ENCODE measurements around the gene NPPB. TPM values are rescaled to one million over a fixed set of nuclear protein-coding genes. Genes with fewer than 3 reads are reported as not detected.

NPPB gene
- polyA plus RNA-seq, 1 donor (not counting 4 experiments of a cell fraction or from before 2014, with no cell fraction given), result not detected

- Histone ChIP-seq H3K4me1 (ENCODE audit: control insufficient read depth, extremely low read depth, insufficient read depth, low read length) (no peaks in the 10 kb centered on the region), H3K4me3 (ENCODE audit: control insufficient read depth in 2 of 3, extremely low read depth in 1 of 3, insufficient read depth in 2 of 3, low read depth in 1 of 3, low read length in 3 of 3) (no peak overlapping the region), H3K27me3 (ENCODE audit: control insufficient read depth, extremely low read depth, insufficient read depth, low read length) (peaks cover 7% of the 10 kb centered on the region), H3K9me1 (ENCODE audit: control insufficient read depth, extremely low read depth, insufficient read depth, low read length) (no peaks in the 10 kb centered on the region), H3K4me2 (ENCODE audit: control insufficient read depth, extremely low read depth, insufficient read depth, low read depth, low read length) (no peak overlapping the region), H3K27ac (ENCODE audit: control insufficient read depth, insufficient read depth, low read length) (no peak overlapping the region), H3K79me2 (ENCODE audit: control insufficient read depth, insufficient read depth, low read length) (no peaks in the 10 kb centered on the region), H3K9me3 (ENCODE audit: control insufficient read depth, low read depth, low read length) (no peaks in the 10 kb centered on the region), H2AFZ (ENCODE audit: control insufficient read depth, low read length) (no peak overlapping the region), H3K9ac (ENCODE audit: control insufficient read depth, extremely low read depth, insufficient read depth, low read length) (no peak overlapping the region), H3K36me3 (ENCODE audit: control insufficient read depth in 2 of 2, extremely low read depth in 1 of 2, insufficient read depth in 2 of 2, low read length in 2 of 2) (no peaks in the 10 kb centered on the region), H4K20me1 (ENCODE audit: control insufficient read depth, extremely low read depth, insufficient read depth, low read length) (no peaks in the 10 kb centered on the region)
- TF ChIP-seq, protein P1, sequence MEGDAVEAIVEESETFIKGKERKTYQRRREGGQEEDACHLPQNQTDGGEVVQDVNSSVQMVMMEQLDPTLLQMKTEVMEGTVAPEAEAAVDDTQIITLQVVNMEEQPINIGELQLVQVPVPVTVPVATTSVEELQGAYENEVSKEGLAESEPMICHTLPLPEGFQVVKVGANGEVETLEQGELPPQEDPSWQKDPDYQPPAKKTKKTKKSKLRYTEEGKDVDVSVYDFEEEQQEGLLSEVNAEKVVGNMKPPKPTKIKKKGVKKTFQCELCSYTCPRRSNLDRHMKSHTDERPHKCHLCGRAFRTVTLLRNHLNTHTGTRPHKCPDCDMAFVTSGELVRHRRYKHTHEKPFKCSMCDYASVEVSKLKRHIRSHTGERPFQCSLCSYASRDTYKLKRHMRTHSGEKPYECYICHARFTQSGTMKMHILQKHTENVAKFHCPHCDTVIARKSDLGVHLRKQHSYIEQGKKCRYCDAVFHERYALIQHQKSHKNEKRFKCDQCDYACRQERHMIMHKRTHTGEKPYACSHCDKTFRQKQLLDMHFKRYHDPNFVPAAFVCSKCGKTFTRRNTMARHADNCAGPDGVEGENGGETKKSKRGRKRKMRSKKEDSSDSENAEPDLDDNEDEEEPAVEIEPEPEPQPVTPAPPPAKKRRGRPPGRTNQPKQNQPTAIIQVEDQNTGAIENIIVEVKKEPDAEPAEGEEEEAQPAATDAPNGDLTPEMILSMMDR (optimal IDR thresholded peaks at IDR 0.05 in 1 of 3, IDR thresholded peaks at IDR 0.05 in 1 of 3, conservative IDR thresholded peaks at IDR 0.05 in 1 of 3; ENCODE audit: extremely low read depth in 1 of 3, insufficient read depth in 2 of 3, low read length in 3 of 3), result no peak
- TF ChIP-seq EZH2 (IDR thresholded peaks at IDR 0.05; ENCODE audit: low read length), result no peak
- DNase-seq (ENCODE audit: low read depth, low spot score) (no peak), FAIRE-seq (no peak)
- dilution Hi-C loops (cut with MboI; ENCODE audit: extremely low pct_ligation_motif_present, low sequenced_read_pairs), result no loop called here
These were observed 23.1 kb upstream of the NPPB start for GRCh38 chr1:11881749-11882441.

GRCh38 chr1:11880911-11881748 is 22.4 kb upstream of the NPPB start:
- H3K9me1 ChIP-seq (ENCODE audit: control insufficient read depth, extremely low read depth, insufficient read depth, low read length), result no peaks in the 10 kb centered on the region
- no peak overlapping the region for H2AFZ ChIP-seq (ENCODE audit: control insufficient read depth, low read length)
- H3K4me1 ChIP-seq (ENCODE audit: control insufficient read depth, extremely low read depth, insufficient read depth, low read length), result no peaks in the 10 kb centered on the region
- TF ChIP-seq EZH2 (IDR thresholded peaks at IDR 0.05; ENCODE audit: low read length), result no peak
- TF ChIP-seq, protein P1 (optimal IDR thresholded peaks at IDR 0.05 in 1 of 3, IDR thresholded peaks at IDR 0.05 in 1 of 3, conservative IDR thresholded peaks at IDR 0.05 in 1 of 3; ENCODE audit: extremely low read depth in 1 of 3, insufficient read depth in 2 of 3, low read length in 3 of 3), result no peak
- dilution Hi-C loops (cut with MboI; ENCODE audit: extremely low pct_ligation_motif_present, low sequenced_read_pairs), result no loop called here
- FAIRE-seq, result no peak
- H3K4me2 ChIP-seq (ENCODE audit: control insufficient read depth, extremely low read depth, insufficient read depth, low read depth, low read length), result no peak overlapping the region
- no peaks in the 10 kb centered on the region for H3K36me3 ChIP-seq (ENCODE audit: control insufficient read depth in 2 of 2, extremely low read depth in 1 of 2, insufficient read depth in 2 of 2, low read length in 2 of 2)
- no peaks in the 10 kb centered on the region for H4K20me1 ChIP-seq (ENCODE audit: control insufficient read depth, extremely low read depth, insufficient read depth, low read length)
- H3K27me3 ChIP-seq (ENCODE audit: control insufficient read depth, extremely low read depth, insufficient read depth, low read length), result peaks cover 12% of the 10 kb centered on the region
- H3K9ac ChIP-seq (ENCODE audit: control insufficient read depth, extremely low read depth, insufficient read depth, low read length), result no peak overlapping the region
- H3K9me3 ChIP-seq (ENCODE audit: control insufficient read depth, low read depth, low read length), result no peaks in the 10 kb centered on the region
- H3K4me3 ChIP-seq (ENCODE audit: control insufficient read depth in 2 of 3, extremely low read depth in 1 of 3, insufficient read depth in 2 of 3, low read depth in 1 of 3, low read length in 3 of 3), result no peak overlapping the region
- no peak for DNase-seq (ENCODE audit: low read depth, low spot score)
- H3K79me2 ChIP-seq (ENCODE audit: control insufficient read depth, insufficient read depth, low read length), result no peaks in the 10 kb centered on the region
- no peak overlapping the region for H3K27ac ChIP-seq (ENCODE audit: control insufficient read depth, insufficient read depth, low read length)

All from keratinocyte (primary cell).